NCI-H187 (cell line): ENCODE results near the gene EFCAB14.
"Not testable (repeated sequence)": the region's sequence is repeated elsewhere in the genome, so short reads cannot be mapped to it uniquely, and the experiment has no call there.

Experiments used
- DNase-seq, 2 experiments: peaks; one replicate each; lab custom pipeline; 2025; lab: John Stamatoyannopoulos, UW

The EFCAB14 gene, protein sequence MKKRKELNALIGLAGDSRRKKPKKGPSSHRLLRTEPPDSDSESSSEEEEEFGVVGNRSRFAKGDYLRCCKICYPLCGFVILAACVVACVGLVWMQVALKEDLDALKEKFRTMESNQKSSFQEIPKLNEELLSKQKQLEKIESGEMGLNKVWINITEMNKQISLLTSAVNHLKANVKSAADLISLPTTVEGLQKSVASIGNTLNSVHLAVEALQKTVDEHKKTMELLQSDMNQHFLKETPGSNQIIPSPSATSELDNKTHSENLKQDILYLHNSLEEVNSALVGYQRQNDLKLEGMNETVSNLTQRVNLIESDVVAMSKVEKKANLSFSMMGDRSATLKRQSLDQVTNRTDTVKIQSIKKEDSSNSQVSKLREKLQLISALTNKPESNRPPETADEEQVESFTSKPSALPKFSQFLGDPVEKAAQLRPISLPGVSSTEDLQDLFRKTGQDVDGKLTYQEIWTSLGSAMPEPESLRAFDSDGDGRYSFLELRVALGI

DNA sequence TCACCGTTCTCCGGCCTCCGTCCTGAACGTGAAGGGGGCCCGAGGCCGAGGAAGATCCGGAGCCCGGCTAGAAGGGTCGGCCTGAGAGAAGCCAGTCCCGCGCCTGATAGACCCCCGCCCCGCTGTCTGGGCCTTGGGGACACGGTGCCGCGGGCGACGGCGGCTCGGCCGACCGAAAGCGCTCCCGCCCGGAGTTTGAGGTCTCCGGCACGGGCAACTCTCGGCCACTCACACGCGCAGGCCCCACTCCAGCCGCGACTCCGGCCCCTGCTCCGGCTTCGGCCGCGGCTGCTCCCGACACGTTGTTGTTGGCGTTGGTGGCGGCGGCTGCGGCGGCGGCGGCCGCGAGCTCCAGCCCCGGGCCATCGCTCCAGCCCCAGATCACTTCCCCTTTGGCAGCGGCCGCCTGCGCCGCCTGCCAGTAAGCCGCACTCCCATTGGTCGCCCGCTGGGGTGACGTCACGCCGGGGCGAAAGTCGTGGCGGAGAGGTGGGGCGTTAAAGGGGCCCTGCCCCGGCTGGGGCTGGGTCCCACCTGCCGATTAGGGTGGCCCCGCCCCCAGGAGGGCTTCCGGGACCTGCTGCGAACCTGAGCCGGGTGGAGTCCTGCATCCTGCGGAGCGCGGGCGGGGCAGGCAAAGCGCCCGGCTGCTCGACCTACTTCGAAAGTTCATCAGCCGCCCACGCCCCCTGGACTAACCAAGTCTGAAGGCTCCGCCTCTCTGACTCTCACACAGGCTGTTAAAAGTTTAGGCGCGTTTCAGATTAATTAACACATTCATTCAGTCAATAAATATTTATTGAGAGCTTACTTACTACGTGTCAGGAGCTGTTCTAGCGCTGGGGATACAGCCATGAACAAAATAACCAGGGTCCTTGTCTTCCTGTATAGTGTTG is at the start of gene EFCAB14:
Gene EFCAB14 (minus strand): TSS at position 388 of the 896 bp plus-strand sequence. CDS start 1,027 bp downstream, outside the sequence.
- peak; percentile 86 to 91 for DNase-seq

DNA sequence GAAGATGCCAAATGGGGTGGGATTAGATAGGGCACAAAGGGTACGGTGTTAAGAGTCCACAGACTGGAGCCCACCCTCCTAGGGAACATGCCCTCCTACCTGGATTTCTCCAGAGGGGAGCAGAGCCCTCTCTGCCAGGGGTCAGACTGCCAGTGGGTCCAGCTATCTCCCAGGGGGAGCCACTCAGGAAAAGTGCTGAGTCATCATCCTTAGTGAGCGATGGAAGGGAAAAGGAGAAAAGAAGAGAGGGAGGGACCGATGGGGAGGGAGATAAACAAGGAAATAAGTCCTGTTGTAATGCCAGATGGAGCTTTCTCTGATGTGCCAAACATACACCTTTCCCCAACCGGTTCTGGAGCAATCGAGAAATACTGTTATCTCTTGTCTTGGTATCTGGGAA is 49.5 kb upstream of the EFCAB14 start:
- no peak for DNase-seq

DNA sequence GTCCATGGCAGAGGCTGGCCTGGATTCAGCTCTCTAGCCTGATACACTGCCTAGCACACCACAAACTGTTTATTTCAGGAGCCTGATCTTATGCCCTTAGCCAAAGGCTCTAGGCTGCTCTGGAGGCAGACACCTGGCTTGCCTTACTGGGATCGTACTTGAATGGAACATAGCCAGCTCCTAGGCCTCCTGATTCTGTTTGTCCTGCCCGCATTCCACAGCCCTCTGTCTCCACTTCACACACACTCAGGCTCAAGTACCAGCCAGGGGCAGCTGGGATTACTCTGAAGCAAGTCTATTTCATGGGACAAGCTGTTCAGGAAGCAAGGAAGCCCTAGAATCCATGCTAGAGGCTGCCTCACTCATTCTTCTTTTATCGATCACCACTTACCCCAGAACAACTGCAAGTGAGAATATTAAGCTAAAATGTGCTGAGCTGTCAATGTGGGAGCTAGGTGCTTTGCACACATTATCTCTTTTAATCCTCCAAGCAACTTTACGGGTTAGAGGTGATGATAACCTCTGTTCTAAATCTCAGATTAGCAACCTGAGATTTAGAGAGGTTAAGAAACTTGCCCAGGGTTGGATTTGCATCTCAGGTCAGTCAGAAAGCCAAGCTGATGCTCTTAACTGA is 48.9 kb upstream of the EFCAB14 start:
- DNase-seq, result peak; percentile 43 to 59

DNA sequence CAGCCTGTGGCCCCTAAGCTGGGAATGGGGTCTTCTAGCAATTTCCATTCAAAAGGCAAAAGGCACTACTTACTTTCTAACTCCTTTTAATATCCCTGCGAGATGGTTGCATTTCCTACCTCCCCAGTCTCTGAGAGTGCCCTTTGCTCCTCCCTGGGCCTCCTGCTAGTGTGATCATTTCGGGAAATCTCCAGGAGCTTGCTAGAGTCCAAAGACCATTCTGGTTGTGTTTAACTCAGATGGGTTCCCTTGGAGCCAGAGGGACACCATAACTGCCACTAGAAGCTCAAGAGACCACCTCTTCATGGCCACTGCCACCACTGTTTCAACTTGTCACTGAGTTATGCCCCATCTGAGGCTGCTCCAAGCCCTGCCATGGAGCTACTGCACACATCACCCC is 45.5 kb upstream of the EFCAB14 start:
- no peak for DNase-seq

DNA sequence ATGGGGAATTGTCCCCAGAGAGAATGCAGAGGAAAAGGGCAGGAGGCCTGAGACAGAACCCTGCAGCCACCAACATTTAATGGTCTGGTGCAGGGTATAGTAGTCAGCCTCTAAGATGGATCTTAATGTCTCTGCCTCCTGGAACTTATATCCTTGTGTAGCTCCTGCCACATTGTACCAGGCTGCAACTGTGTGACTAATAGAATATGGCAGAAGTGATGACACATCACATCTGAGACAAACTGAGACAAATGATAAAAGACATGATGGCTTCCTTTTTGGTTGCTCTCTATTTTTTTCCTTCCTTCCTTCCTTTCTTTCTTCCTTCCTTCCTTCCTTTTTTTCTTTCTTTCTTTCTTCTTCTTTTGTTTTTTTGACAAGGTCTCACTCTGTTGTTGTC is 42.8 kb upstream of the EFCAB14 start:
- no peak for DNase-seq

DNA sequence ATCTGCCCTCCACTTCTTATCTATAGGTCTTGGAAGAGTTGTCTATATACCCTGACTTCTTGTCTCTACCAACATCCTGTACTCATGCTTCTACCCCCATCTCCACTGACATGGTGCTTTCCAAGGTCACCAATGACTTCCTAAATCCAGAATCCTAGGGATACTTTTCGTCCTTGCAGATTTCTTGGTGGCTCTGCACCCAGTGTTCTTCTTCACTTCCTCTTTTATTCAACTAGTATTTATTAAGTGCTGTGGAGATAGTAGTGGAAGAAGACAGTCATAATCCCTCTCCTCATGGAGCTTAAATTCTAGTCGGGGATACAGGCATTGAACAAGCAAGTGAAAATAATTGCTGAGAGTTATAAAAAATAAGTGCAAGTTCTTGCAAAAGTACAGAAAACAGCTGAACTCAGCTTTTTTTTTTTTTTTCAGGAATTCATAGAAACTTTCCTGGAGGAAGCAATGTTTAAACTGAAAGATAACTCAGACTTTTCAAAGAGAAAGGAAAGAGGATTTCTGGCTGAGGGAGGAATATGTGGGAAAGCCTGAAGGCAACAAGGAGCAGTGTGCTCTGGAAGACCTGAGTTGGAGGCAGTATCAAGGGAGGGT is 41.7 kb upstream of the EFCAB14 start:
- DNase-seq, result no peak

DNA sequence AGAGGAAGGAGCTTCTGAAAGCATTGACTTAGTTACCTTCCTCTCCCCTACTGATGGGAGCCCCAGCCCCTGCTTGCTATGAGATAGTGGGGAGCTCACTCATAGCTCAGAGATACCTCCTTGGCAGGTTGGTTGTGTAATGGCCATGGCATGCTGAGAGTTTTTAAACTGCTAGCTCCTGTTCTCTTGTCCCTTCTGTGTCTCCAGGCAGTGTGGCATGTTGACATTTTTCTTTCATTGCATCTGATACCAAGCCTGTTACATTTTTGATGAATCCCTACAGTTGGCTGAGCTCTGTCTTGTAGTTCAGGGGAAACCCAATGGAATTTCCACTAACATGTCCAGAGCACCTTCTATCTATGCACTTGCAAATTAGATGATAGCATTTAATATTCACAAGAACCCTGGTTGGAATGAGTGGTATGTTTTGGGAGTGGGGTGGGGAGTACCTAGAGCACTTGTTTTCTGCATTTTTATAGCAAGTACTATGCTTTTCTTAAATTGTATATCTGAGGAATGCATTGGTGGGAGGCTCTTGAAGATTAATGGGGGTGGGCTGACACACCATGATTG is 39.1 kb upstream of the EFCAB14 start:
- no peak for DNase-seq

DNA sequence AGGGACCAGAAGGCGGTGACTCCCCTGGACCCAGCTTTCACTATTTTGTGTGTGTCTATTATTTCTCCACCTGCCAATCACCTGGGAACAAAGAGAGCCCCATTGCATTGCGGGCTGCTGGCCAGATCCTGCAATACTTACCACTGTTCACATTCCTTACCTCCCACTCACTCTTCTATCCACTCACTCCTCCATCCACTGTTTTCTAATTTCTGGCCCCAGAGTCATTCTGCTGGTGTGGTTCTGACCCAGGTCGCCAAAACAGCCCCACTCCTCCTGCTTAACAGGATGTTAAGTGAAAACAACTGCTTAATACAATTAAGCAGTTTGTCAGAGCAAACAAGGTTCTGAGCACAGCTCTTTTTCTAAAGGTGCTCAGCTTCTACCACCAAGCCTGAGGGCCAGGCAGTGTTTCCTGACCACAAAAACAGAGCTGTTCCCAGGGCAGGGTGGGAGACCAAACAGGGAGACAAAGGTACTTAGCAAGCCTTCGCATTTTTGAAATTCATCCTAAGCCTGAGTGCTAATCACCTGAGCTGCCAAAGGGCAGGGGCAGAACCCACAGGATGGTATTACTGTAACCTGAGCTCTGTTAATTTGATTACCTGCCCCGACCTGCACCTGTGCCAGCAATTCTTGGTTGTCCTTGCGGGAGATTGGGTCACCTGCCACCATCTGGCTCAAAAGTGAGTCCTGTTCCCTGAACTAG is 38.5 kb upstream of the EFCAB14 start:
- DNase-seq, result no peak

DNA sequence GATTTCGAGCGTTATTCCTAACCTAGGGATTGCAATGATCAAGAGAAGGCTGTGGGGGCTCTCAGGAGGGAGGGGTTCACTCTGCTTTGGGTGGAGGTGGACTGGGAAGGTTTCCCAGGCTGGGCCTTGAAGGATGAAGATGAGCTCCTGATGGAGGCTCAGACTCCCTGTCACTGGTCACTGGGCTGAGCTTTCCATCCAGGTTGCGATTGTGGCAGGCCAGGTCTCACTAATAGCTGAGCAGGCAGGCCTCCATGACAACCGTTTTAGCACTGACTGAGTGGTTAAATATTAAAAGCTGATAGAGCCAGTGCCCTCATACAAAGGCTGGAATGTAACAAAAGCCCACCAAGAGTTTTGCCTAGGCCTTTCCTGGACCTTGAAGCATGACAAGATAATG is 36.2 kb upstream of the EFCAB14 start:
- DNase-seq, result no peak

DNA sequence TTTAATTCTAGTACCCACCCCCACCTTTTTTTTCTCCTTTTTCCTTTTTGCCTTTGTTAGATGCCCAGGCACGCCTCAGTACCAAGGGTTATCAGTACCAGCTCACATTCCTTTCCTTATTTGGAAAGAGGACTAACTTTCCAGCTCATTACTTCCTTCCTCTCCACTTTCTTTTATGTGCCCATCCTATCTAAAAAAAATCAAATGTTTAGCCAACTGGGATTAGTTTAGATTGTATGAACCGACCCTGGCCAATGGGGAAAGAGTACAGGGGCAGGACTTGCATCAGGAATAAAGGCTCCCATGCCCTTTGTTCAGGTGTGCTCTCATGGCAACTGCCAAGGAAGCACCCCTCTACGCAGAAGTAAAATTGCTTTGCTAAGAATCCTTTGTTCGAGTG is 35.8 kb upstream of the EFCAB14 start:
- DNase-seq, result not testable (repeated sequence)

DNA sequence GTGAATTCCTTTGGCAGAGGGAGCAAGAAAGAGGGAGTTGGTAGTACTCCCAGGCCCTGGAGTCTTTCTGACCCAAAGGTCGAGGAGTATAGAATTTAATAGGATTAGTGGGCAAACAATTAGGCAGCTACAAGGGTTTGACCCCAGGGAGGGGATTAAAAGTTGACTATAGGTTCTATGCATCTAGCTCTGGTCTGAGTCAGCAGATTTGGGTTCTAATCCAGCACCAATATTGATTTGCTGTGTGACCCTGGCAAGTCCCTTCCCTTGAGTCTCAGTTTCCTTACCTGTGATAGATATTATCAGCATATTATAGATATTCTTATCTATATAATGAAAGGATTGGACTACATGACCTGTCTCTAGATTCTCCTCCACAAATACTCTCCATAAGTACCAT is 35.1 kb upstream of the EFCAB14 start:
- no peak for DNase-seq

DNA sequence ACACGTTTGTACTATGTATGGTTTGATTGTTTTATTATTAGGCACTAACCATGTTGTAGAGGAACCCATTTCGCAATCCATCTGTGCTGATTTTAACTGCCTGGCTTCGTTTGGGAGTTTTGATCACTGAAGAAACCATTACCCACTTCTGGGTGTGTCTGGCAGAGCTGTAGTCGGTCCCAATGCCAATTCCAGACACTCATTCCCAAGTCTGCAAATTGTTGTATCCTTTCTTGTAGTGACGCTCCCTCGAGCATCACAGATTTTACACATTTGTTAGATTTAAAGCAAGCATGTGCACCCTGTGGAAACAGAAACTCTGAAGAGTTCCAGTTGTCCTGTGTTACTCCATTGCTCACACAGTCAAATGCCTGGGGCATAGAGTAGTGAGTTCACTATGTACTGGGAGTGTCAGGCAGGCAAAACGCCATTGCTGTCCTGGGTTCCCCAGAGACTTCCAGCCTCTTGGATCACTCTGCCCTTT is 31.0 kb upstream of the EFCAB14 start:
- DNase-seq, result no peak

DNA sequence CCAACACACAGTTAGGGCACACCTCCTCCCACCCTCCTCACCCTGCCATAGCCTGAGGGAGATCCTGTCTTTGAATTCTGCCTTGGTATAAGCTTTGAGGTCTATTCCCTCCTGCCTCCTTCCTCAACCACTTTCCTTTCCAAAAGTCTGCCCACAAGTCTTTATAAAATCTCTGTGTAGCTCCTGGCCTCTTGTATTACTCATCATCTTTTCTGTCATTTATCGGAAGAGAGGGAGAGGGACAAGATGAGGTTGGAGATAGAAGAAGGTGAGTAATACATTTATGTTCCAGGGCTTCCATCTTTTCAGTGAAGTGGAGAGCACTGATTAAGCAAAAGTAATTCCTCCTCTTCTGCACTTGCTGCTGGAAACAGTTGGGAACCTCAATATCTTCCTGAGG is 30.5 kb upstream of the EFCAB14 start:
- DNase-seq, result no peak

DNA sequence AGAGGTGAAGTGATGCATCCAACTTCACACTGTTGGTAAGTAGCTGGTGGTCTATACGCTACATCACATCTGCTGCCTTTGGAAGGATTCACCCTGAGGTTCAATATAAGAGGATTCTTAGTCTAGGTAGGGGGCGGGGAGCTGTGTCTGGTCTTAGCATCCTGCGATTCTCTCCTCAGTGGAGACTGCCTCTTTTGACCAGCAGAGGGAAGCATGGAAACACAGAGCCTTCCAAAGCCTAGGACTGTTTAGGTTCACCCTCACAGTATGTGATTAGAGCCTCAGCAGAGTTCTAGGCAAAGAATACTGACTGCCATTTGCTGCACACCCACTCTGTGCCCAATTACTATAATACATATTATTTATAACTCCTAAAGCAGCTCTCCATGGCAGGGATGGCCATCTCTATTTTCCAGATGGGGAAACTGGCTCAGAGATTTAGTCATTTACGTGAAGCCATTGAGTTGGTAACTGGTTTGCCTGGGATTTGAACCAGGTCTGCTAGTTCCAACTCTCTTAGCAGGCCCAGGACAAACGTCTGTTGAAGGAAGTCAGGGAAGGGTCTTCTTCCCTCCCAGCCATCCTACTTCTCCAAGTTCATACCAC is 28.9 kb upstream of the EFCAB14 start:
- DNase-seq, result no peak

DNA sequence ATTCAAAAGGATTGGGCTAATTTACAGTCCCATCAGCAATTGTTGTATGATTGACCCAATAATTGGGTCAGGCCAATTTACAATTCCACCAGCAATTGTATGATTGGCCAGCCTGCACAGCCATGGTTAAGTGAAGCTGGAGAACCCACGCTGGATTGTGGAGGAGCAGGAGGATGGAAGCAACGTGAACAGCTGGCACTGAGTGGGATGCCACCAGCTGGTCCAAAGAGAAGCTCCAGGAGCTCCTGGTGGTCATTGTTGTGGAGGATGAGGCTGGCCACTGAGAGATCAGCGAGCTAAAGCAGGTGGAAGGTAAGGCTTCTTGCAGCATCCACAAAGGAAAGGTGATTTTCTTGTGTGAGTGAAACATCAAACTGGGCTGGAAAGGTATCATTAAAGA is 23.2 kb upstream of the EFCAB14 start:
- DNase-seq, result no peak

DNA sequence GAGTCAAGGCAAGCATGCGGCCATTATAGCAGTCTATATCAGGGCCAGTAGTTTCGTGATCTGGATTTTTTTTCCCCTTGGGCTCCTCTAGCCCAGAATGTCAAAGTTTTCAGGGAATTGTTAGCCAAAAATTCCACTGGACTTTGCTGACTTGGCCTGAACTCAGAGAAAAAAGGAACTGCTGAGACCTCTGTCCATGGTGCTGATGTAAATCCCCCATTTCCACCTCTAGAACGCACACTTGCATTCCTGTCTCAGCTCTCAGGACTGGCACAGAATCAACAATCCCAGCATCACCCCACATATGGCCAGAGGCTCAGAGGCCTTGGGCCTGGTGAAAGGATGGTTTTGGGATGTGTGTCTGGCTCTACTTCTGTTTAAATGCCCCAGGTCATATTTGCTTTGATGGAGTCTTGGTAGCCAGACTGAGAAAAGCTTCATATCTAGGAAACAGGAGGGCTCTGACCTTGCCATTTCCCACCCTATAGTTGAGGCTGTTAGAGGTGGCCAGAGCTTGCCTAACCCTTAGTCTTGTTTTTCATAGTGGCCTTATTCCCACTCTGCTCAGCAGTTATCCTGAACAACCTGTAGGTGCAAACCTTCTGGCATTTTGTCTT is 16.9 kb upstream of the EFCAB14 start:
- DNase-seq, result no peak

DNA sequence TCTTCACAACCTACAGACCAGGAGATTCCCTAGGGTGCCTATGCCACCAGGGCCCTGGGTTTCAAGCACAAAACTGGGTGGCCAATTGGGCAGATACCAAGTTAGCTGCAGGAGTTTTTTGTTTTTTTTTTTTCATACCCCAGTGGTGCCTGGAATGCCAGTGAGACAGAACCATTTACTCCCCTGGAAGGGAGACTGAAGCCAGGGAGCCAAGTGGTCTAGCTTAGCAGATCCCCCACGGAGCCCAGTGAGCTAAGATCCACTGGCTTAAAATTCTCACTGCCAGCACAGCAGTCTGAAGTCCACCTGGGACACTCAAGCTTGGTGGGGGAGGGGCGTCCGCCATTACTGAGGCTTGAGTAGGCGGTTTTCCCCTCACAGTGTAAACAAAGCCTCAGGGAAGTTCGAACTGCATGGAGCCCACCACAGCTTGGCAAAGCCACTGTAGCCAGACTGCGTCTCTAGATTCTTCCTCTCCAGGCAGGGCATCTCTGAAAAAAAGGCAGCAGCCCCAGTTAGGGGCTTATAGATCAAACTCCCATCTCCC is 9.5 kb upstream of the EFCAB14 start:
- DNase-seq, result not testable (repeated sequence)

DNA sequence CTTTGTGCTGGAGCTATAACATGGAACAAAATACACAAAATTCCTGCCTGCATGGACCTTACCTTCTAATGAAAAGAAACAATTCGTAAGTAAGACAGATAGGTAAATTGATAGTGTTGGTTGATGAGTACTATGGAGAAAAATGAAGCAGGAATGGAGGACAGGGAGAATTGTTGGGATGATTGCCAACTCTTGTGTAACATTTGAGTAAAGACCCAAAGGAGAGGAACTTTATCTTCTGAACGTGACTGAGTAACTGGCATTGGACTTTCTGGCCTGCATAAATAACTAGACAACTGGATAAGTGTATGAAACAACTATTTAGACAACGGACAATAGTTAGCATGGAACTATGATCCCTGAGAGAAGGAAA is 6.8 kb upstream of the EFCAB14 start:
- no peak for DNase-seq

DNA sequence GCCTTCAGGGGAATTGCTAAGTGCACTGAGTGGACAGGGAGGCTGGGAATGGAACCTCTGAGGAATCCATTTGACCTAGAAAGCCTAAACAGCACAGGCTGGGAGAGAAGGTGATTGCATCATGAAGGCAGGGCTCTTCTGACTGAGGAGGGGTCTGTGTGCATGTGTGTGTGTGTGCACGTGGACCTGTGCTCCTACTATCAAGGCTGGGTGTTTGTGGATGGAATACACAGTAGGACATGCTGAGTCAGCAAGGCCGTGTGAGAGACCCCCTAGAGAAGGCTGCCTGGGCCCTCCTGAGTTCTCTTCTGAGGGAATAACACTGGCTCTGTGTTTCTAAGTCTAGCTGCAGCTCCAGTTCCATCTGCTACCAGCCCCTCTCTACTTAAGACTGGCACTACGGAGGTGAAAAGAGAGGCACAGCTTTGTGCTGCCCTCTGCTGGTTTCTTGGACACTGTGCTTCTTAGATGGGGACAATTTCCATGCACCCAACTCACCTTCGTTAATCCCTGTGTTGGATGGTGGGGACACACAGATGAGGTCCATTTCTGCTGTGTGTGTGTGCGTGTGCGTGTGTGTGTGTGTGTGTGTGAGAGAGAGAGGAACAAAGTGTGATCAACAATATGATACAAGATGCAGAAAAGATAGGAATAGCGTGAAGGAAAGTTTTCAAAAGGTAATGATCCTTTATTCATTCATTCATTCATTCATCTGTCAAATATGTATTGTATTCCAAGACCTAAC is 6.2 kb upstream of the EFCAB14 start:
- peak; percentile 21 to 40 for DNase-seq
